HG03460 (cell line): ENCODE measurements around the gene TBX21.

Experiments used
- ATAC-seq: cut with Tn5 transposase; IDR thresholded peaks from one replicate; pipeline ENCODE4 v1.9.1; 2021; ENCODE audit not compliant: unreplicated experiment

Gene TBX21

GRCh38 chr17:47697906-47698711 lies 34.9 kb upstream of the TBX21 start:
- ATAC-seq: no peak

DNA sequence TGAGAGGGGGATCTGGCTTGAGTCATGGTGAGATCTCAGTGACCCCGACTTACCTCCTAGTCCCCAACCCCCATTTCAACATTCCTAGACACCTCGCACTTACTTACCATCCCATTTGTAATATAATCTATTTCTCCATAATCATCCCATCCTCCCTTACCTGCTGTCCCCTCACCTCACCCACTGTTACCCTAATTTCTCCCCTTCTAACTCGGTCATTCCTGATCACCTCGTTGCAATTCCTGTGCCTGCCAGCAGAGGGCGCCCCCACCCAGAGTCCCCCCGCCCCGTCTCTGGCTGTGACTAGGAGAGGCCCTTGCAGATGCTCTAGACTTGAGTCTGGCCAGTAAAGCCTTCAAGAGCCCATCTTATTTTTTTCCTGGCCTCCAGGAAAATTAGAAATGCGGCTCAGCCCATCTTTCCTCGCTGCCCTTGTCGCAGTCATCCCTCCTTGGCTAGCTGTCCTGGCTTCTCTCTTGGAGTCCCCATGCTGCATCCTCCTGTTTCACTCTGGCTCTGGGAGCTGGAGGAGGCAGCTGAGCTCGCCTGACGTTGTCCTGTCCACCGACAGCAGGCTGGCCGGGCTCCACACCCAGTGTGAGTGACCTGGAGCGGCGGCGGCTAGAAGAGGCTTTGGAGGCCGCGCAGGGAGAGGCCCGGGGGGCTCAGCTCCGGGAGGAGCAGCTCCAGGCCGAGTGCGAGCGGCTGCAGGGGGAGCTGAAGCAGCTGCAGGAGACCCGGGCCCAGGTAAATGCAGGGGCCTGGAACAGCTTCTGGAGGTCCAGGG lies 34.1 kb upstream of the TBX21 start:
- ATAC-seq: no peak

GRCh38 chr17:47699536-47699840 lies 33.5 kb upstream of the TBX21 start:
- no peak for ATAC-seq

- no peak for ATAC-seq
Observed at GRCh38 chr17:47700471-47701449, 32.3 kb upstream of the TBX21 start.

DNA sequence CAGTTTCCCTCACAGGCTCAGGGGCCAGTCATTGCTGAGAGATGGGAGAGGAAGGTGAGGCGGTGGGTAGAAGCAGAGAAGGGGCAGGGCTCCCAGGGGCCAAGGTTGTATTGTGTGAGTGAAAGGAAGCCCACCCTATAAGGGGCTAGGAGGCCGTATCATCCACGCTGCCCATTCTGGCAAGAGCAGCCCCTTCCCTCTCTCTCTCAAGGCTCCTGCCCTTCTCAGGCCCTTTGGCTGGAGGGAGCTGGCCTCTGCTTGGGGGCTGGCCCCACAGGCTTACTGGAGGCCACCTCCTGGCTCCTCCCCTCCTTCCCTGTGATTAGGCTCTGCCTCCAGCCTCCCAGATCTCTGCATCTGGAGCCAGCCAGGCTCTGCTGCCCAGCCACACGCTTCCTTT lies 31.4 kb upstream of the TBX21 start:
- ATAC-seq: no peak

GRCh38 chr17:47702391-47702995 lies 30.5 kb upstream of the TBX21 start:
- no peak for ATAC-seq

- no peak for ATAC-seq
Observed at GRCh38 chr17:47703191-47703591, 29.8 kb upstream of the TBX21 start.

DNA sequence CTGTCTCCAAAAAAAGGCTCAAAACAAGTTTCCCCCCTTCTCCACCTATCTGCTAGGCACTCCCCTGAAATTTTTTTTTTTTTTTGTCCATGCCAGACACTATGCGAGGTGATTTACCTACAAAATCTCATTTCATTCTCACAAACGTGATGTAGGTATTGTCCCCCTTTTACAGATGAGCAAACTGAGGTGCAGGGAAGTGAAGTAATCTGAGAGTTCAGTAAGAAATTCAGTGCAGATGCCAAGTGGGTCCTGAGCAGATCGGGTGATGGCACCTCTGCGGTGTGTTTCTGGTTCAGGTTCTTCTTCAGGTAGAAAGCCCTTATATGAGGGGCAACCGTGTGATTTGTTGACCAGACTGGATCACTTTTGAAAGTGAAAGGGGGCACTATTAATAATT lies 29.4 kb upstream of the TBX21 start:
- ATAC-seq: no peak

DNA sequence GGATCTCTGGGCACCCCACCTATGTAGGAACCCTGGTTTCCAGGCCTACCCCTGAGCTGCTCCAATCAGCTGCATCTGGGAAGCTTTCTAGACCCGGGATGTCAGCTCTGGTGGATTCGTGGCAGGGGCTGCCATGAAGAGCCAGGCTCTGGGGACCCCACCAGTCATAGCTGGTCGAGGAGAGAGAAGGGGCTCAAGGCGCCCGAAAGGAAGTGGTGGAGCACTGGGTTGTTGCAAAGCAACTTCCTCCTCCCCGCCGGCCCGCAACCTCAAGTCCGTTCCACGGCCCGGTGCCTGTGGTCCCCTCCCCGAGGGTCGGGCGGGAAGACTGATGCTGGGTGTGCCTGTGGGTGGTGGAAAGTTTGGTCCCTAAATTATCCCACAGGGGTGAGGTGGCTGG lies 28.9 kb upstream of the TBX21 start:
- no peak for ATAC-seq

DNA sequence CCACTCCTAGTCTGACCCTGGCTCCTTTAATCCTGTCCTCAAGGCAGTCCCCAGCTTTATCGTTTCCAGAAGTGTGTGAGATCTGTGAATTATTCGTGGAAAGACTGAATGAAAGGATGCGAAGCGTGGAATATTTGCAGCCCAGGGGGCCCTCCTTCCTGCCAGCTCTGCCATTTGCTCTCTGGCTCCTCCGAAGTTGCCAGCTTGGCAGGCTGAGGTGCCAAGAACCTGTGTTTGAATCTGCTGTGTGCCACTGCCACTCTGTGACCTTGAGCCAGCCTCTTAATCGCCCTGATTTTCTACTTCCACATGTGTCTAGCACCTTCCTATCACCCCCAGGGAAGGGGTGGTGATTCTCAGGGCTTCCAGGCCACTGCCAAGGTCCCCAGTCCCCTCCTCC lies 28.3 kb upstream of the TBX21 start:
- no peak for ATAC-seq

- no peak for ATAC-seq
Observed at GRCh38 chr17:47705536-47706530, 27.2 kb upstream of the TBX21 start.

DNA sequence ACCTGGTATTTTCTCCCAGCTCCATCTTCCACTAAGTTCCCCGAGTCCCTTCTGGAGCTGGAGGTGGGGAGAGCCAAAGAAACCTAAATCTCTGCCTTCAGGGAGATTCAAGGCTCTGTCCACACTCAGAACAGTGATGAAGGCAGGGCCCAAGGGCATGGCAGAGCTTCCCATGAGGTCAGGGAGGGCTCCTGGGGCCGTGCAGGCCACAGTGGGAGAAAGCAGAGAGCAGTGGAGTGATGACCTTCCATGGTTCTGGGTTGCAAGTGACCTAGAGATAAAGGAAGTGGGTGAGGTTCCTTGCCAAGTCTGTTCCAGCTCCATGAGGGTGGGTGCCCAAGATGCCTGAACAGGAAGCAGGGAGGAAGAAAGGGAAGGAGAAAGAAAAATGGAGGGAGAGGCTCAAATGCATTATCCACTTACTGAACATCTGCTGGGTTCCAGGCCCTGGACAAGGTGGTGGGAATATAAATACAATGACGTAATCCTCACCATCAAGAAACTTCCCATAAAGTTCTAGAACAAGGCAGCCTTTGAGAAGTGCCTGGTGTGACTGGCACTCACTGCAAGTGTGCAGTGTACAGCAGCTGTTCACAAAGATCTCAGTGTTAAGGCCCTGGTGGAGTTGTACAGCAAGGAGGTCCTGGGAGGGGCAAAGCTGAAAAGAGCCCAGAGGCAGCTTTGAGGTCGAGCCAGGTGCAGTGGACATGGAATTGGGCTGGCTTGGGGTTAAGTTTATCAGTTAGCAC lies 25.8 kb upstream of the TBX21 start:
- ATAC-seq: no peak

GRCh38 chr17:47707884-47708283 lies 25.2 kb upstream of the TBX21 start:
- no peak for ATAC-seq

DNA sequence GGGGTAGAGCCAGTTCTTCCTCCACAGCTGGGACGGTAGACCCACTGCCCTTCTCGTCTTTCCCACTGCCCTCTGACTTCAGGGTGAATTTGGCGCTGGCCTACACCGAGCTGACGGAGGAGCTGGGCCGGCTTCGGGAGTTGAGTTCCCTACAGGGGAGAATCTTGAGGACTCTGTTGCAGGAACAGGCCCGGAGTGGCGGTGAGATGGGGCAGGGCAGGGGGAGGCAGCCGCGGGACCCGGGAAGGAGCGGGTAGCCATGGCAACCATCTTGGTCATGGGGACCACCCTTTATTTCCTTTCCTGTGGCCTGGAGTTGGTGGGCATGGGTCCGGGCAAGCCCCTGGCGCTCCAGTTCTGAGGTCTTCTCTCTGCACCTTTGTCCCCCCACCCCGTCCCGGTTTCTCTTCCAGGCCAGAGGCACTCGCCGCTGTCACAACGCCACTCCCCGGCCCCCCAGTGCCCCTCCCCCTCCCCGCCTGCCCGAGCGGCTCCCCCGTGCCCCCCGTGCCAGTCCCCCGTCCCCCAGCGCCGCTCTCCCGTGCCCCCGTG lies 24.6 kb upstream of the TBX21 start:
- no peak for ATAC-seq

DNA sequence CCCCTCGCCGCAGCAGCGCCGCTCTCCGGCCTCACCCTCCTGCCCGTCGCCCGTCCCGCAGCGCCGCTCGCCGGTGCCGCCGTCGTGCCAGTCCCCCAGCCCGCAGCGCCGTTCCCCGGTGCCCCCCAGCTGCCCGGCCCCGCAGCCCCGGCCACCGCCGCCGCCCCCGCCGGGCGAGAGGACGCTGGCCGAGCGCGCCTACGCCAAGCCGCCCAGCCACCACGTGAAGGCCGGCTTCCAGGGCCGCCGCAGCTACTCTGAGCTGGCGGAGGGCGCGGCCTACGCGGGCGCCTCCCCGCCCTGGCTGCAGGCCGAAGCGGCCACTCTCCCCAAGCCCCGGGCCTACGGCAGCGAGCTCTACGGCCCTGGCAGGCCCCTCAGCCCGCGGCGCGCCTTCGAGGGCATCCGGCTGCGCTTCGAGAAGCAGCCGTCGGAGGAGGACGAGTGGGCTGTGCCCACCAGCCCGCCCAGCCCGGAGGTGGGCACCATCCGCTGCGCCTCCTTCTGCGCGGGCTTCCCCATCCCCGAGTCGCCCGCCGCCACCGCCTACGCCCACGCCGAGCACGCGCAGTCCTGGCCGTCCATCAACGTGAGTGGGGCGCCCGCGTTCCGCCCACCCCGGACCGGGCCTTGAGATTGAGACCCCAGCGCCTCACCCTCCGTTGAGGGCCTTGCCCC lies 24.0 kb upstream of the TBX21 start:
- ATAC-seq: no peak

DNA sequence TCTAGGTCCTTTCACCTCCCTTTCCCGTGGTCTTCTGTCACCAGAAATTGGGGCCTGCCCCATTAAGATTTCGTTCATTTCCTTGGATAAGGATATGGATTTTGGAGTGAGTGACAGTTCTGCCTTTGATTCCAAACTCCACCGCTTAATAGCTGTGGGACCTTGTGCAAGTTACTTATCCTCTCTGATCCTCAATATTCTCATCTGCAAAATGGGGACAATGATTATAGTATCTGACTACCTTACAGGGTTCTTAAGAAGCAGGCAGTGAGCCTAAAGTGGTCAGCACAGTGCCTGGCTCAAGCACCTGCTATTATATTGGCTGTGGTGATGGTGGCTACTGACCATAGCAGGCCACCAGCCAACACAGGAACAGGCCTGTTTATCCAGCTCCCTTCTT lies 23.4 kb upstream of the TBX21 start:
- ATAC-seq: no peak

- ATAC-seq: no peak
Observed at GRCh38 chr17:47711366-47712099, 21.5 kb upstream of the TBX21 start.
